OCI-LY7 (cell line): Measurements from ENCODE around the gene TMSB15C.

ENCODE experiments used
- CTCF ChIP-seq: fragments of 200-600 bp; sonication (generic); conservative IDR thresholded peaks from 2 replicates; pipeline ENCODE4 v1.5.1; 2014; ENCODE audit warnings: mild to moderate bottlenecking, antibody characterized with exemption, low read length, moderate library complexity, mixed read lengths
- EZH2phosphoT487 ChIP-seq: fragments of 200-600 bp; sonication (generic); IDR thresholded peaks from 2 replicates; pipeline ENCODE4 v1.6.1; 2018; ENCODE audit warnings: low read depth, borderline replicate concordance, mild to moderate bottlenecking, mixed run types, antibody characterized with exemption, low read length, moderate library complexity, mixed read lengths

DNA sequence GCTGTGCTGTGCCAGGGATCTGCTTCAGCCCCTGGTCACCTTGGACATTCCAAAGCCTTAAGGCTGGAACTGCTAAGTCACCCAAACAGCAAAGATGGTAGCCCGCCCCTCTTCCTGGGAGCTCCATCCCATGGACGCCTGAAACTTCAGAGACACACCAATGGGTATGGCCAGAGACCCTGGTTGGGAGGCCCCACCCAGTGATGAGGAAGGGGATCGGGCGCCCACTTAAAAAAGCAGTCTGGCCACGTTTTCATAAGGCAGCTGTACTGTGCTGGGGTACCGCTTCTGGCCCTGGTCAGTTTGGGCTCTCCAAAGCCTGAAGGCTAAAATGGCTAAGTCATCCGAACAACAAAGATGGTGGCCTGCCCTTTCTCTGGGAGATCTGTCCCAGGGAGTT, 9.4 kb upstream of the TMSB15C start:
- TF ChIP-seq CTCF, result no peak
- no peak for TF ChIP-seq EZH2phosphoT487
